NCI-H2107 treated with DMSO at 0.1 percent for 48 hours (cell line): ENCODE data around the gene TMEM184C.

Source experiments
- DNase-seq: peaks from one replicate; lab custom pipeline; 2025; ENCODE audit not compliant: unreplicated experiment; lab: John Stamatoyannopoulos, UW

The TMEM184C gene

GRCh38 chr4:147599206-147599605, 18.0 kb upstream of the TMEM184C start:
- DNase-seq = no peak

GRCh38 chr4:147599769-147600168, 17.4 kb upstream of the TMEM184C start:
- no peak for DNase-seq

GRCh38 chr4:147605499-147605898, 11.7 kb upstream of the TMEM184C start:
- no peak for DNase-seq

- no peak for DNase-seq
Measured at GRCh38 chr4:147607471-147607870, 9.7 kb upstream of the TMEM184C start.

- no peak for DNase-seq
Measured at GRCh38 chr4:147610686-147611085, 6.5 kb upstream of the TMEM184C start.

- DNase-seq = no peak
Measured at GRCh38 chr4:147616849-147617172, 386 bp upstream of the TMEM184C start.

GRCh38 chr4:147617841-147618691, 869 bp downstream of the TMEM184C start:
- no peak for DNase-seq

GRCh38 chr4:147620315-147620714, 3.1 kb downstream of the TMEM184C start:
- no peak for DNase-seq

- no peak for DNase-seq
Measured at GRCh38 chr4:147625733-147626132, 8.5 kb downstream of the TMEM184C start.

GRCh38 chr4:147626903-147627302, 9.7 kb downstream of the TMEM184C start:
- DNase-seq = no peak

- DNase-seq = no peak
Measured at GRCh38 chr4:147628415-147628814, 11.2 kb downstream of the TMEM184C start.

- no peak for DNase-seq
Measured at GRCh38 chr4:147629783-147630730, 12.9 kb downstream of the TMEM184C start.

- DNase-seq = no peak
Measured at GRCh38 chr4:147633113-147633512, 15.9 kb downstream of the TMEM184C start.

- no peak for DNase-seq
Measured at GRCh38 chr4:147633643-147634042, 16.4 kb downstream of the TMEM184C start.

- no peak for DNase-seq
Measured at GRCh38 chr4:147635348-147635747, 18.2 kb downstream of the TMEM184C start.

- no peak for DNase-seq
Measured at GRCh38 chr4:147638365-147638764, 21.2 kb downstream of the TMEM184C start.

GRCh38 chr4:147638942-147639341, 21.7 kb downstream of the TMEM184C start:
- no peak for DNase-seq

GRCh38 chr4:147639388-147639787, 22.2 kb downstream of the TMEM184C start:
- no peak for DNase-seq

GRCh38 chr4:147640331-147640730, 23.1 kb downstream of the TMEM184C start:
- DNase-seq = no peak

GRCh38 chr4:147643616-147644015, 26.4 kb downstream of the TMEM184C start:
- no peak for DNase-seq

- peak; percentile 5 for DNase-seq
Measured at GRCh38 chr4:147644471-147644870, 27.3 kb downstream of the TMEM184C start.

- no peak for DNase-seq
Measured at GRCh38 chr4:147645099-147645498, 27.9 kb downstream of the TMEM184C start.
